HepG2 (cell line): ENCODE results near the gene UPK1A. TPM values are rescaled to one million over a fixed set of nuclear protein-coding genes. Genes with fewer than 3 reads are reported as not detected.
A peak's percentile ranks its signal among the peaks of the same experiment; 100 is the strongest.

Source experiments
- ARNT2 ChIP-seq: sonication (generic); formaldehyde crosslinking; IDR thresholded peaks from 2 replicates; pipeline ENCODE4 v1.8.0; 2022; ENCODE audit warnings: mild to moderate bottlenecking, low read depth, missing genetic modification reagents, moderate library complexity
- HMG20B ChIP-seq: conservative IDR thresholded peaks from 2 replicates; pipeline ENCODE4 v1.6.1; 2016; ENCODE audit warnings: missing genetic modification reagents, missing compliant biosample characterization
- HNRNPLL ChIP-seq: fragments of 200-400 bp; formaldehyde crosslinking; IDR thresholded peaks from 2 replicates; pipeline ENCODE4 v1.6.1; 2017; ENCODE audit warnings: mild to moderate bottlenecking, low read depth, low read length; ENCODE audit not compliant: poor library complexity, severe bottlenecking
- HNRNPUL1 ChIP-seq: fragments of 200-400 bp; formaldehyde crosslinking; IDR thresholded peaks from 2 replicates; pipeline ENCODE4 v1.6.1; 2017; ENCODE audit warnings: low read depth, mild to moderate bottlenecking, low read length, moderate library complexity
- KLF16 ChIP-seq, 2 experiments: sonication (generic) in 1 of 2; formaldehyde crosslinking in 1 of 2; IDR thresholded peaks; 2 replicates each; pipeline versions ENCODE4 v1.6.1 to v1.8.0; 2016 to 2023; ENCODE audit warnings: missing genetic modification reagents in 2 of 2, missing compliant biosample characterization in 1 of 2
- MAFG ChIP-seq: sonication (generic); formaldehyde crosslinking; IDR thresholded peaks from 2 replicates; pipeline ENCODE4 v1.5.1; 2020; ENCODE audit warnings: mild to moderate bottlenecking, missing genetic modification reagents
- NFIB ChIP-seq: sonication (generic); formaldehyde crosslinking; IDR thresholded peaks from 2 replicates; pipeline ENCODE4 v1.9.0; 2021; ENCODE audit warnings: missing genetic modification reagents, mild to moderate bottlenecking, borderline replicate concordance
- RAD51 ChIP-seq: fragments of 450-650 bp; IDR thresholded peaks from 2 replicates; pipeline ENCODE4 v1.6.1; 2016; ENCODE audit warnings: borderline replicate concordance
- THAP7 ChIP-seq: sonication (generic); formaldehyde crosslinking; IDR thresholded peaks from 2 replicates; pipeline ENCODE4 v1.8.1; 2023; ENCODE audit warnings: mild to moderate bottlenecking, missing genetic modification reagents
- ZNF318 ChIP-seq: sonication (generic); formaldehyde crosslinking; IDR thresholded peaks from 2 replicates; pipeline ENCODE4 v1.4.0; 2020; ENCODE audit warnings: mild to moderate bottlenecking, missing genetic modification reagents
- ZNF577 ChIP-seq: sonication (generic); formaldehyde crosslinking; IDR thresholded peaks from 2 replicates; pipeline ENCODE4 v1.4.0; 2020; ENCODE audit warnings: mild to moderate bottlenecking, low read depth, missing genetic modification reagents, borderline replicate concordance
- ZNF746 ChIP-seq: sonication (generic); formaldehyde crosslinking; IDR thresholded peaks from 2 replicates; pipeline ENCODE4 v1.8.0; 2022; ENCODE audit warnings: mild to moderate bottlenecking, missing genetic modification reagents
- ZSCAN31 ChIP-seq: sonication (generic); formaldehyde crosslinking; IDR thresholded peaks from 2 replicates; pipeline ENCODE4 v1.5.0; 2020; ENCODE audit warnings: low read depth, mild to moderate bottlenecking, missing genetic modification reagents
- polyA plus RNA-seq, 8 experiments: library from polyadenylated mRNA; depleted of rRNA in 3 of 8; stranded (reverse) in 7 of 8; unstranded in 1 of 8; fragments of >200 nt; fragmentation: Illumina TruSeq in 4 of 8; extraction: Trizol in 4 of 8; gene quantifications; 2 replicates each; pipeline versions ENCODE4 v1.2.1 to v1.2.3, GENCODE V29; 2011 to 2016; ENCODE audit warnings: low read depth in 4 of 8, missing spikeins in 1 of 8, mixed read lengths in 1 of 8; ENCODE audit not compliant: insufficient read depth in 1 of 8
- total RNA-seq, 5 experiments: library from RNA; depleted of rRNA; stranded (reverse); fragments of >200 nt; fragmentation: Illumina TruSeq; extraction: Trizol; gene quantifications; 2 replicates each; pipeline ENCODE4 v1.2.3, GENCODE V29; 2016; ENCODE audit warnings: low read depth in 1 of 5
- TF ChIP-seq, protein P1 (sequence below): sonication (generic); formaldehyde crosslinking; IDR thresholded peaks from 2 replicates; pipeline ENCODE4 v1.8.1; 2023; ENCODE audit warnings: missing genetic modification reagents, mild to moderate bottlenecking, borderline replicate concordance
- TF ChIP-seq, protein P2 (sequence below): sonication (generic); formaldehyde crosslinking; conservative IDR thresholded peaks from 2 replicates; pipeline ENCODE4 v1.4.0; 2020; ENCODE audit warnings: missing genetic modification reagents

The UPK1A gene
- total and polyA plus RNA-seq, 2 of the 13 experiments (the other 11 are each of a cell fraction or from before 2014, with no cell fraction given) = 2.9 TPM; not detected in 1

DNA sequence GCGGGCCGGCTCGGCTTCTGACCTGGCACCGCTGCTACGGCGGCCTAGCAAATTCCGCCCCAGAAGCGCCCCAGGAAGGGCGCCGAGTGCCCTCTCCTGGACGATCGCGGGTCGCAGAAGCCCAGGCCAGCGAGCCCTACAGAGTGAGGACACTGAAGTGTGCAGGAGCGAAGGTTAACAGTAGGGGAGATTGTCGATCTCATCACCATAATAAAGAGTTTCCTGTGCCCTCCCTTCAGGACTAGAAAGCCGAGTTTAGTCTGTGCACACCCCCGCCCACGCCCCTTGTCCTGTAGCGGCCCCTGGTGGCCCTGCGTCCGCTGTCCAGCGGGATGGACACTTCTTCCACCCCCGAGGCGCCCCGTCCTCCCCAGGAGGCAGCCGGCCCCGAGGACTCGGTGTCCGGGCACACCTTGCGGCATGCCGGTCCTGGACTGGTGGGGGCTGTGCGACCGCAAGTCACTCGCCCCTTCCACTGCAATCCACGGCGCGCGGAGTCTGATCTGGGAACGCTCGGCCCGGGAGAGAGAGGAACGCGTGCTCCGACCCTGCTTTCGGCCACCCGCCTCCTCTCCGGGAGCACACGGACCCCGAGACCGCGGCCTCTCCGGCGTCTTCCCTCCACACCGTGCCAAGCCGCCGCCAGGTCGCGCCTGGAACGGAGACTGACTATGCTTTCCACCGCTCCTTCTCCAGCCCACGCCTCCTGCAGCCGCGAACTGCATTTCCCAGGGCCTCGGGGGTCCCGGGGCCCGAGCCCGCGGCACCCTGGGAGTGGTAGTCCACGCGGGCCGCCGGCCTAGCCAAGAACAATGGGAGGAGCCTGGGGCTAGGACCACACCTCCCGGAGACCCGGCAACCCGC lies 50.7 kb downstream of the UPK1A start (continued):
- no peak; the same call in 1 of the 2 replicates for TF ChIP-seq ZNF318 (CRISPR knock-in tag)
- no peak for TF ChIP-seq ARNT2 (CRISPR knock-in tag)
- no peak; the same call in 1 of the 2 replicates for TF ChIP-seq THAP7 (CRISPR knock-in tag)
- no peak for TF ChIP-seq HMG20B (CRISPR knock-in tag)
- TF ChIP-seq HNRNPUL1 = no peak
- TF ChIP-seq, protein P1, sequence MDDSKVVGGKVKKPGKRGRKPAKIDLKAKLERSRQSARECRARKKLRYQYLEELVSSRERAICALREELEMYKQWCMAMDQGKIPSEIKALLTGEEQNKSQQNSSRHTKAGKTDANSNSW = no peak
- TF ChIP-seq ZSCAN31 (CRISPR knock-in tag) = peak; percentile 69; the same call in 1 of the 2 replicates
- TF ChIP-seq MAFG (CRISPR knock-in tag) = no peak
- peak; percentile 67 for TF ChIP-seq HNRNPLL
- TF ChIP-seq RAD51 = no peak
- TF ChIP-seq, protein P2, sequence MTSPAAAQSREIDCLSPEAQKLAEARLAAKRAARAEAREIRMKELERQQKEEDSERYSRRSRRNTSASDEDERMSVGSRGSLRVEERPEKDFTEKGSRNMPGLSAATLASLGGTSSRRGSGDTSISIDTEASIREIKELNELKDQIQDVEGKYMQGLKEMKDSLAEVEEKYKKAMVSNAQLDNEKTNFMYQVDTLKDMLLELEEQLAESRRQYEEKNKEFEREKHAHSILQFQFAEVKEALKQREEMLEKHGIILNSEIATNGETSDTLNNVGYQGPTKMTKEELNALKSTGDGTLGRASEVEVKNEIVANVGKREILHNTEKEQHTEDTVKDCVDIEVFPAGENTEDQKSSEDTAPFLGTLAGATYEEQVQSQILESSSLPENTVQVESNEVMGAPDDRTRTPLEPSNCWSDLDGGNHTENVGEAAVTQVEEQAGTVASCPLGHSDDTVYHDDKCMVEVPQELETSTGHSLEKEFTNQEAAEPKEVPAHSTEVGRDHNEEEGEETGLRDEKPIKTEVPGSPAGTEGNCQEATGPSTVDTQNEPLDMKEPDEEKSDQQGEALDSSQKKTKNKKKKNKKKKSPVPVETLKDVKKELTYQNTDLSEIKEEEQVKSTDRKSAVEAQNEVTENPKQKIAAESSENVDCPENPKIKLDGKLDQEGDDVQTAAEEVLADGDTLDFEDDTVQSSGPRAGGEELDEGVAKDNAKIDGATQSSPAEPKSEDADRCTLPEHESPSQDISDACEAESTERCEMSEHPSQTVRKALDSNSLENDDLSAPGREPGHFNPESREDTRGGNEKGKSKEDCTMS (CRISPR knock-in tag) = no peak; the same call in 1 of the 2 replicates
- peak in 1 of 2 experiments; percentile 3; a peak in 2 of 4 replicates for TF ChIP-seq KLF16 (CRISPR knock-in tag; IDR thresholded peaks at IDR 0.05)
- TF ChIP-seq ZNF577 (CRISPR knock-in tag) = no peak
- 0 out of 2 replicates have a peak, but pooled peaks have one; percentile 21 for TF ChIP-seq ZNF746
- no peak for TF ChIP-seq NFIB
